ENCODE measurements around the gene RCCD1.

DNA sequence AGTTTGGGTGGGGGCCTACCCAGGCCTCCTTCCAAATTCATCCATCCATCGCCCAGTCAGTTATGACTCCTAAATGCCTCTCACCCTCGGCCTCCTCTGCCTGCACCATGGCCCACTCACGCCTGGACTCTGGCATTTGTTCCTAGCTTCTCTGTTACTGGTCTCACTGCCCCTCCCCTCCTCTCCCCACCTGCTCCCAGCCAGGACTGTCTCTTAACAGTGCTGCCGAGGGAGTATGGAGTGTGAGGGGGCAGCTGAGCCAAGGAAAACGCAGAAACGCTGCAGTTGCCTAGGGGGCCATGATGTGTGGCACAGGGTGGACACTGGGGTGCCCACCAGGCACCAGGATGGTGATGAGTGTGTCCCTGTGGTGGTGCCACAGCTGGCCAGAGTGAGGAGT is 3.1 kb downstream of the RCCD1 start:
- TF ChIP-seq EZH2 (IDR thresholded peaks at IDR 0.05; ENCODE audit: borderline replicate concordance, insufficient read depth, low read depth, low read length, poor library complexity, severe bottlenecking) = no peak
- TF ChIP-seq, protein P1, sequence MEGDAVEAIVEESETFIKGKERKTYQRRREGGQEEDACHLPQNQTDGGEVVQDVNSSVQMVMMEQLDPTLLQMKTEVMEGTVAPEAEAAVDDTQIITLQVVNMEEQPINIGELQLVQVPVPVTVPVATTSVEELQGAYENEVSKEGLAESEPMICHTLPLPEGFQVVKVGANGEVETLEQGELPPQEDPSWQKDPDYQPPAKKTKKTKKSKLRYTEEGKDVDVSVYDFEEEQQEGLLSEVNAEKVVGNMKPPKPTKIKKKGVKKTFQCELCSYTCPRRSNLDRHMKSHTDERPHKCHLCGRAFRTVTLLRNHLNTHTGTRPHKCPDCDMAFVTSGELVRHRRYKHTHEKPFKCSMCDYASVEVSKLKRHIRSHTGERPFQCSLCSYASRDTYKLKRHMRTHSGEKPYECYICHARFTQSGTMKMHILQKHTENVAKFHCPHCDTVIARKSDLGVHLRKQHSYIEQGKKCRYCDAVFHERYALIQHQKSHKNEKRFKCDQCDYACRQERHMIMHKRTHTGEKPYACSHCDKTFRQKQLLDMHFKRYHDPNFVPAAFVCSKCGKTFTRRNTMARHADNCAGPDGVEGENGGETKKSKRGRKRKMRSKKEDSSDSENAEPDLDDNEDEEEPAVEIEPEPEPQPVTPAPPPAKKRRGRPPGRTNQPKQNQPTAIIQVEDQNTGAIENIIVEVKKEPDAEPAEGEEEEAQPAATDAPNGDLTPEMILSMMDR (IDR thresholded peaks at IDR 0.05) = no peak
